HG03565 (cell line): ENCODE measurements around the gene HOXA10.

Experiments used
- ATAC-seq: cut with Tn5 transposase; IDR thresholded peaks from one replicate; pipeline ENCODE4 v1.9.1; 2021; ENCODE audit warnings: mild to moderate bottlenecking, moderate library complexity; ENCODE audit not compliant: unreplicated experiment

The HOXA10 gene

DNA sequence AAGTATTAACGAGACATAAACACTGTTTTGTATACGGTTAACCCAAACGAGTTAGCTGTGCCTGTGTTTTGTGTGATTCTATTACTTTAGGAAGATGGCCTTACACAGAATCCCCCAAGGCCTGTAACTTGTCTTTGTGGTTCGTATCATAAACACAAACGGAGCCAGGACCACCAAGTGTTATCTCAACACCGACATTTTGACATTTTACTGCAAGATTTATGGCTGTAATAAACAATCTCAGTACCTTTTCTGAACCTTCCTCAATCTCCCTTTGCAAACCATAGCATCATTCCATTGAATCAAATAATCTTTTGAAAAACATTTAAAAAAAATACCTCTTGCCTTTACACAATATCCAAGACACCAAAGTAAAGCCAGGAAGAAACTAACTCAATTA, 41.1 kb downstream of the HOXA10 start:
- ATAC-seq, result no peak

DNA sequence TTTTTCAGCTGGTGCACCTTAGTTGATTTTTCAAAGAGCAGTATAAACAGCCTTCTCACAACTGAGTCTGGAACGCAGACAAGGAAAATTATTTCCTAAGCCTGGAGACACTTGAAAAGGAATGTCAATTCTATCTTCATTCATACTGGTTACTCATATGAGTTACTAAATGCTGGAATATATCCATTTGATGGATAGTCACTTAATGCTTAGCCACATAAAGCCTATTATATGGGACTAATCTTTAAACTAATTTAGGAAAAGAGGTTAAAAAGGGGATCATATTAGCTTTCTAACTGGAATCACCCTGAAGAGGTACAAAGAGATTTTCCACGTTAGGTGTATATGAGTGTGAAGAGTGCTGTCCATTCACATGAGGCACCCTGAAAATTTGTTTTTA, 41.9 kb downstream of the HOXA10 start:
- ATAC-seq, result no peak

DNA sequence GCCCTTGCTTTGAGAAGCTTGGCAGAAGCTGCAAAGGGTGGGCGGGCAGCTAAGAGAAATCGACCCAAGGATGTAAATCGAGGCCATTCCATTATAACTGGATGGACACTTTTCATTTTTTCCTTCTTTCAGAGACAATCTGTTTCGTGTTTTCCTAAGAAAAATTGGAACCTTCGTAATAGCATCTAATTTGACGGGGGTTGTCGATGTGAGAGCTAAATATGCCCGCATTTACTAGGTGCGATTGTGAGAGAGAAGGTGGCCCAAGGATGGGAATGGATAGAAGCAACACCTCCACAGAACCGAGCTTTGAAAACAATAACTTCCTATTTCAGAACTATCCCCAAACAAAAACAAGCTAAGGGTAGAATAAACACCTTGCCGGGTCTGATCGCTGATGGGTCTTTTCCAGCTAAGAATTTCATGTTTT, 42.7 kb downstream of the HOXA10 start:
- ATAC-seq, result no peak

DNA sequence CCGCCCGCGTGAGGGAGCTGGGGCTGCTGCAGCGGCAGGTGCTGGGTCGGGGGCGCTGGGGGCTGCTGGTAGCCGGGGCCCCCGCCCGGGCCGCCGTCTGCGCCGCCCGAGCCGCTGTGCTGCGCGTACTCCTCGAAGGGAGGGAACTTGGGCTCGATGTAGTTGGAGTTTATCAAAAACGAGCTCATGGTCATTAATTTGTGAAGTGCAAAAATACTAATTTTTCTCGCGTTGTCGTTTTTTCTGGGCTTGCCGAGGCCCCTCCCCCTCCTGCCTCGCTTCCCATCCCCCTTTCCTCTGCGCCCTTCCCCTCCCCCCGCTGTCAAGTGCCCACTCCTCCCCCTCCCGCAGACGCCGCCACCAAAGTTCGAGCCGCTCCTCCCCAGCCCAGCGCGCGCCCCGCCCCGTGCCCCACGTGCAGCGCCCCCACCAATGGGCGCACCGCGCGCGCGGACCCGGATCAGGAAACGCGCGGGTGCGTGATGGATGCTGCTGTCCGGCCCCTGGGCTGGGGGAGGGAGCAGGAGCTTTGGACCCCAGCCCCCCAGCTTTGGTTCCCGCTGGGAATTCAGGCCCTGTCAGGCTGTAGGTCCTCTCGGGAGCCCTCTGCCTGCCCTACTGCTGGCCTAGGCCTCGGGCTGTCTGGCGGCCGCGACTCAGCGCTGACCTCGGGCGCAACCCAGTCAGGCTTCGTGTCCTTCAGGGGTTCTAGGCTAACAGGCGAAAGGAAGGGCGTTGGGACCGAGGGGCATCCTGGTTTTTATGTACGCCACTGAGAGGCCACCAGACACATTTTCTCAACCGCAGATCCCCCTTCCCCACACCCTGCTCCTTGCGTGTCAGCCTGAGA, 43.4 kb downstream of the HOXA10 start, which contains the start of gene HOXA4:
Gene HOXA4, minus strand, starts transcription at position 218 of the 850 bp plus-strand sequence. Its CDS starts 24 bp downstream, at position 194.
- no peak for ATAC-seq

DNA sequence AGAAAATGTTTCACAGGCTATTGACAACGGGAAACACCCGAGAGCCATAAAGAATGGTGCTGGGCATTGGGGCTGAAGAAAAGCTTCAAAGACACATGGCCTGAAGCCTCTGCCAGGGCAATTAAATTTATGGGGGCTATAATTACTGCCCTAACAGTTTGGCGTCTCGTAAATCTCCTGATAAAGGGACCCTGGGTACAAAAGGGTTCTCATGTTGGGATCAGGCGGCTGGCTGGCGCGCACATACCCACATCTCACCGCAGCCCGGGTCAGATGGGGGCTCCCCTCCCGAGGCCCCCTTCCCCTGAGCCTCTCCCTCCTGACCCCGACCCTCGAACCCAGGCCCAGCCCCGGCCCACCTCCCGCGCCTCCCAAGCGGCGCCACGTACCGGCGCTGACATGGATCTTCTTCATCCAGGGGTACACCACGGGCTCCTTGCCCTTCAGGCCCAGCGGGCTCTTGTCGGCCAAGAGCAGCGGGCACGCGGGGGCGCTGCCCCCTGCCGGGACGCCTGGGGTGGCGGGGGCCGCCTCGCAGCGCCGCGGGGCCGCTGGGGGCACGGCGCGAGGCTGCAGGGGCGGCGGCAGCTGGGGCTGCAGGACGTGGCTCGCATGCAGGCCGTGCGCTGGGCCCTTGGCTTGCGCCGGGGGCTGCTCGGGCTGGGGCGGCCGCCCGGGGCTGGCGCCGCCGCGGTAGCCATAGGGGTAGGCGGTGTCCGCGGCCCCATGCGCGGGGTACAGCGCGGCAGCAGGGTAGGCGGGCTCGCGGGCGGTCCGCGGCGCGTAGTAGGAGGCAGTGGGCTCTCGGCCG, 44.2 kb downstream of the HOXA10 start:
- ATAC-seq, result no peak

DNA sequence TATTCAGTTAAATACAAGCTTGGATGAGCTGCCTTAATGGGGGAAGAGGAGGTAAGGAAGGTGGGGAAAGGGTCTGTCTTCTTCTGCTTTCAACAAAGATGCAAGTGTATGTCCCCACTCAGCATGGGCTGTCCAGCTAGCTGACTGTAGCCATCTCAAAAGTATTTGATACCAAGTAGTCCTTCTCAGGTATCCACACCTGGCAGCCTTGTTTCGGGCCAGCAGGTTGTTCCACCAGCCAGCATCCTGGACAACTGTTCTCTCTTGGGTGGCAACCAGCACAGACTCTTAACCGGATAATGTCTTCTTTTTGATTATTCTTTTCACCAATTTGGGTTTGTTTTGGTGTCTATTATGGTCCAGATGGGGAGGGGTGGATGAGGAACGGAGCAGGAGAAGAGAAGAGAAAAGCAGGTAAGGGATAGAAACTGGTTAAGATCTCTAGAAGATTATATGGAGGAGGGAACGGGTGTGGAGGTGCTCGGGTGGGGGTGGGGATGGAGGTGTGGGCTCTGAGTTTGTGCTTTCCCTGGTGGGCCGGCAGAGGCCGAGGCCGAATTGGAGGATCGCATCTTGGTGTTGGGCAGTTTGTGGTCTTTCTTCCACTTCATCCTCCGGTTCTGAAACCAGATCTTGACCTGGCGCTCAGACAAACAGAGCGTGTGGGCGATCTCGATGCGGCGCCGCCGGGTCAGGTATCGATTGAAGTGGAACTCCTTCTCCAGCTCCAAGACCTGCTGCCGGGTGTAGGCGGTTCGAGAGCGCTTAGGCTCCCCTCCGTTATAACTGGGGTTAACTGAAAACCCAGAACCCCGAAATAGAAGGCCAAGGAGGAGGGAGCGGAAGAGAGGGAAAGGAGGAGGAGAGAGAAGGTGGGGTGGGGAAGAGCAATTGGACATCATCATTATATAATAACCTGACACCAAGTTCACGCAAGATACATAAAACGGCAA, 45.1 kb downstream of the HOXA10 start:
- ATAC-seq, result no peak

DNA sequence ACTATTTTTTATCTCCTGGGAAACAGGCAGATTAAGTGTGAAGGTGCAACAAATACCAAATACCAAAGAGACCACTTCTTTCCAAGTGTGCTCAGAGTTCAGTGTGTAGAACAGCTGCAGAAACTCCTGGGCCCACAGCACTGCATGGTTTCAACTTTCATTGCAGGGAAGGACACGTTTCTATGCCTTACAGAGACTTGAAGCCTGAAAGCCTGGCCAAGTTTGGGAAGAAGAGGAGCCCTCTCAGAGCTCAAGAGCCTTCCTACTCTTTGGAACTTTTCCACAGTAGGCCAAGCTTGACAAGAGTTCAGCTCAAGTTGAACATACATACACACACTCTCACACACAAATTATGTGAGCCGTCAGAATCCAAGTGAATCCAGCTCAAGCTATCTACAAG, 46.1 kb downstream of the HOXA10 start:
- ATAC-seq, result no peak

DNA sequence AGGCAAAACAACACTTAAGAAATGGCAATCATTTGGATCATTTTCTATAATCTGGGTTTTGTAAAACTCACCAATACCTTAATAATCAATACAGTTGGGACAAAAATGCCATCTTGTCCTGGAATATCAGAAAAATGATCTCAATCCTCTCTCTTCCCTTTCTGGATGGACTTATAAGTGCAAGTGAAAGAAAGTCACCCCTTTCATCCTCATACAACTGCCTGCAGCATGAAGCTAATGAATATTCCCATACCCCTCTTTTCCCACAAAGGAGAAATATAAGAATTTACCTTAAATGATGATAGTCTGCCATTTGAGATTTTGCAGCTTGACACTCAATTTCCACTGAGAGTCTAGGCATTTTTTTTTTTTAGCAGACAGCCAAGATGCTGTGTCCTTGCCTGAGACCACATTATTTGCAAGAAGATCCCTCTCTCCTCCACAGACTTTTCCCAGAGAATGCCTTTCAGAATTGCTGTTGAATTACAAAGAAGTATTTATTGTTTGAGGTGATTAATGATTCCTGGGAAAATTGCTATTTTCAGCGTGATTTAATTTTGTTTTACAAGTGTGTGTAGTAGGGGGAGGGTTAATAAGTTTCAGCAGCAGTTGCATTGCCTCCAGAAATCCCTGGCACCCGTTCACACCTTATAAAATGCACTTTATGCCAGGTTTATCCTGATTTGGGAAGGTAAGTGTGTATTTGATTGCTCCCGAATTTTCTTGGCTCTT, 47.4 kb downstream of the HOXA10 start:
- no peak for ATAC-seq

DNA sequence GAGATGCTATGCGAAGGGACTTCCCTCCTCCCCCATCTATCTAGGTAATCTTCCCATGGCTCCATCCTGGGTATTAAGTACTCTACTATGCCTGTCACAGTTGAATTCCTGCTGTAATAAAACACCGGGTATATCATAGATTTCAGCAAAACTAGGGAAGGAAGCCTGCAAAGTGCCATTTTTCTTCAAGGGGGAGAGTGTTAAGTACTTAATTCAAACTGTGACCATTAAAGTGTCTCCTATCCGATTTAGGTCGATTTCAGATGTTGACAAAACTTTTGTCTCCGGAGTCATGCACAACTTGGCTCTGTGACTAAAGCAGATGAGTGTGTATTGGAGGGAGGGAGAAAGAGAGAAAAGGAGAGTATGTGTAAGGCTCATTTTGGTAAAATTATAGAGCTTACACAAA, 48.1 kb downstream of the HOXA10 start:
- ATAC-seq, result no peak

DNA sequence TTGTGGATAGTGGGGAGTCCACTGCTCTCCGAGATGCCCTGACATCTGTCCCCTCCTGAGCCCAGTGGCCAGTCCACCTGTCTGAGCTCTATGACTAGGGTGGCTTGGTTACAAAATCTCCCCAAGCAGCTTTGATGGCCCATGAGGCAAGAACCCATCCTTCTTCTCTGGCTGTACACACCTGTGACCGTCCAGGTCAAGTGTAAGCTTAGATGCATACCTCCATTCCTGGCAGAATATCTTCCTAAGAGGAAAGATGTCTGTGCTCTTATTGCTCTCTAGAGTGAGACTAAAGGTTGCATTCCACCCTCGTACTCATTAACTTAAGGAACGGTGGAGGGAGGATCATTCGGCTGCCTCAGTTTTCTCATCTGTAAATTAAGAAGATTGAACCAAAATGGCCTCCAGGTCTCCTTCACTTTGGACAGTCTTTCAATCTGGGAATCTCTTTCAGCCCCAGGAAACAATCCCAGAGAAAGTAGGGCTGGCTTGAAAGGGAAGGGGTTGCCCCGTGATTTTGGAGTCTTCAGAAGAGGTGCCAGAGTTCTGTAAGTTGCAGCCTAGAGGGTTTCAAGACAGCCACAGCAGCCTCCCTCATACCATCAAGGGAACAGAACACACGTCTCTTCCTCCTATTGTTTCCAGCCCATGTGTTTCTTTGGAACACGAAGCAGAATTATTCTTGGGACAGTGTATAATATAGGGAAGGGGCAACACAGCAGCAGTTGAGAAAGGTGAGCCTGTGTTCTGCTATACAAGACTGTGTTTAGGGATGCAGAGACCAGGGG, 49.0 kb downstream of the HOXA10 start:
- ATAC-seq, result no peak

DNA sequence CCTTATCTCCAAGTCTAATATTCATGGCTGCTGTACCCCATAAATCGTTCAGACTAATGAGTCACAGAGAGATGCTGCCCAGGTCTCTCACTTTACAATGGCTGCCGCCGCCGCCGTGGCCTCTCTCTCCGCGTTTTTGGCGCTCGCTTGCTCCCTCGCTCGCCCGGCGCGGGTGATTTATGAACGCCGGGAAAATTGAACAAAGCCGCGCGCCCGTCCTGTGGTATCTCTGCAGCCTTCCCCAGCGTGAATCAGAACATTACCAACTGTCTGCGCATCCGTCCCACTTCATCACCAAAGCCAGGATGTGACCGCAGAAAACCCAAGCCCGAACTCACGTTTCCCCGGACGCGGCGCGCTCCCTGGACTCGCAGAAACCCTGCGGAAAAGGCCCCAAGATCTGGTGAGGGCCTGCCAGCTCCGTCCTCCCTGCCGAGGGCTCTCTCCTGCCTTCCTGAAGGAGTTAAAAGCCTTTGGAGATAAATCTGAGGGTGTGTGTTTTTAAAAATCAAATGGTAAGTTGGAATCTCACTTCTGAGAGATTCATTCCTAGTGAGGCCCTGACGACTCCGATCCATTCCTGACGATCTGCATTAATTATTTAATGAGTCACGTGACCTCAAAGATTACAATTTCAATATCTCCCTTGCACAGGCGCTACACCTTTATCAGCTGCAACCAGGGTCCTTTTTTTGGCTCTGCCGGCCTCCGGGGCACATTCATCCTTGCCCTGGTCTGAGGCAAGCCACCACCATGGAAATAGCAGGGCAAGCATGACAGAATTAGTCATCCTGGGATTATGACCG, 49.8 kb downstream of the HOXA10 start:
- ATAC-seq, result no peak

DNA sequence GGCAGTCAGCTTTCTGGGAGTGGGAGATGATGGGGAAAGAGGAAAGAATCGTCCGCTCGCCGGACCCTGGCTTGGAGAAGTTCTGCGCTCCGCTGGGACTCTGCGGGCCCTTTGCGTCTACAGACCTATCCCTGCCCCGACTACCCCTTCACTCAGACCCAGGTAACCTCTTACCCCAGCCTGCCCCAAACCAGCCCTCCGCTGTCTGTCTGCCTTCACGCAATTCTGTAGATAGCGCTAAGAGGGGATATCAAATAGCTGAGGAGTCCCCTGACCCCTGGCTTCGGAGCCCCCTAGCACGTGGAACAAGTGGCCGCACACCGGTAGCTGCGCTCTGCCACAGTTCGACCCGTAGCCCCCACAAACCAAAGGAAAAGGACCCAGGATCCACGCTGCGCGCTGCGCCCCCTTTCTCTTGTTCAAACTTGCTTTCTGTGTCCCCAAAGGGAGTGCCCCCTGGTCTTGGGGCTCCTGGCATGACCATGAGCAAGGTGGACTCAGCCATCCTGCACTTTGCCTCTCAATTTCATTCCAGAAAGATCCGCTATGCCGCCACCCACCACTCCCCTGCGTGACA, 50.6 kb downstream of the HOXA10 start:
- ATAC-seq, result no peak

DNA sequence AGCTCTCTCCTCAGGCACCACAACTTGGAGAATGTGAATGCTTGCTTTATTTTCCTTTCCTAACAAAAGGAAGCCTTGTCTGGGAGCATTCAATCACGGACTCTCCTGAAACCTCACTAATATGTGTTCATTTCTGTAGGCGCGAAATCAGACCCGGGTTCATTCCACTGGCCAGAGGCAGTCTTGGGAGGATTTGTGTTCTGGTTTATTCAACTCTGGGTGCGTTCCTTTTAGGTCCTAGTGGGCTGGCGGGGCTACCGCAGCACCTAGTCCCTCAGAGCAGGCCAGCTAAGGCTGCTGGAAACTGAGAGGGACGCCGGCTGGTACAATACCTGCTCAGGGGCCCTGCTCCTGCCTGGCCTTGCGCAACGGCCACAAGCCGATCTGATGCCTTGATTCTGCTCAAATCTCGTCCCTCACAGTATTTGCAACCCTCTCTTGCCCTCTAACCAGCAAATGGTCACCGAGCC, 51.1 kb downstream of the HOXA10 start:
- no peak for ATAC-seq

DNA sequence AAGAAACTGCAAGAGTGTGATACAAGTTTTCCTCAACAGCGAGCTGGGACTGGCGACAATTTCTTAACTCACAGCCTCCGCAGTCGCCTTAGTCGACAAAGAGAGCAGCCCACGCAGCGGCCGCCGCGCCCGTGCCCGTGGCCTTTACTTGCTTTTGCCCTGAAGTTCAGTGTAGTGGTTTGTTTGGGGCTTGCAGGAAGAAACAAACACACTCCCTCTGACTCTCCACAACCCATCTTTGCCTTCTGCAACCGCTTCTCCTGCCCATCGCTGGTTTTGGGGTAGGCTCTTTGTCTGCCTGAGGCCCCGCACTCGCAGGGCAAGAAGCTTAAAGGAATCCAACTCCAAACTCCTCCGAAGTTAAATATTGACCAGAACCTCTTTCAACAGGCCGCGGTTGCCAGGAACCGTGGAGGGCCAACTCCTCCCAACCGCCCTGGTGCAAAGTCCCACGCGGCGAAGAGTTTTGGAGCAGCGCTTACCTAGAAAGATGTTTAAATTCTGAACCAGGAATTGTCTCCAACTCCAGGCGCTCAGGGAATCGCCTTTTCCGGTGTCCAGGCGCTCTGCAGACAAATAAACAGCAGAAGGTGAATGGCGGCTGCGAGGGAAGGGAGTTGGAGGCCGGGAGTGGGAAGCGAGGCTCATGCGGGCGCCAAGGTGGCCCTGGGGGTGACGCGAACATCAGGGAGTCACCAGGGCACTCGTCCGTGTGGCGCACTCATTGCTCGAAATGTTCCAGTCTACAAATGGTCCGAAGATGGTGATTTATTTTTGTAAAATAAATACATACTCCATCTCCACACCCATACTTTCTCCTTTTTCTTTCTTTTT, 51.8 kb downstream of the HOXA10 start:
- ATAC-seq, result no peak

DNA sequence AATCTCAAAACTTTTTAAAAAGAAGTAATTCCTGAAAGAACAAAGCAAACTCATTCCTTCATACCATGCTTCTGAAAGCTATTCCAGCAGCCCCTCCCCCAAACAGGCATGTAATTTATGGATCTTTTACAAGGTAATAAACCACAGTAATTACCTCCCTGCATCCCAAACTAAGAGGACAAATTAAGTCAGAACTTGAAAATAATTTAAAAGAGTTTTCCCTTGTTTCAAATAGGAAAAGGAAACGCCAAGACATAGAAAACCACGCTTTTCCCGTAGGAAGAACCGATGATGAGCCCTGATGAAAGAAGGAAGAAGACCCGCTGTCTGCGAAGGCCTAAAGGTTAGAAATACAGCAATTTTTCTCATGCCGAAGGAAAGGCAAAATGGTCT, 52.4 kb downstream of the HOXA10 start:
- ATAC-seq, result no peak
